H9 (cell line): ENCODE measurements around the gene ATF7. TPM values are rescaled to one million over a fixed set of nuclear protein-coding genes. Genes with fewer than 3 reads are reported as not detected.

ENCODE experiments used
- DNase-seq: peaks from one replicate; pipeline ENCODE4 v3.0.0-alpha.2; 2017
- H2AFZ ChIP-seq: one replicate; pipeline ENCODE4 v1.6.1; 2013; ENCODE audit warnings: mild to moderate bottlenecking, low read length, control low read depth, moderate library complexity
- H2AK5ac ChIP-seq: 2 replicates; pipeline ENCODE4 v1.6.1; 2013; ENCODE audit warnings: low read length, control low read depth, mixed read lengths; ENCODE audit not compliant: insufficient read length
- H2BK120ac ChIP-seq: one replicate; pipeline ENCODE4 v1.6.1; 2013; ENCODE audit warnings: low read depth, mild to moderate bottlenecking, low read length, control low read depth, inconsistent platforms; ENCODE audit not compliant: poor library complexity, severe bottlenecking
- H2BK12ac ChIP-seq: 2 replicates; pipeline ENCODE4 v1.6.1; 2013; ENCODE audit warnings: low read length, control low read depth, mixed read lengths, low read depth; ENCODE audit not compliant: insufficient read length
- H2BK15ac ChIP-seq: 2 replicates; pipeline ENCODE4 v1.6.1; 2013; ENCODE audit warnings: low read depth, low read length, control low read depth
- H2BK20ac ChIP-seq: one replicate; pipeline ENCODE4 v1.6.1; 2013; ENCODE audit warnings: low read depth, mild to moderate bottlenecking, low read length, control low read depth, inconsistent platforms; ENCODE audit not compliant: poor library complexity, severe bottlenecking
- H2BK5ac ChIP-seq: 2 replicates; pipeline ENCODE4 v1.6.1; 2013; ENCODE audit warnings: low read length, control low read depth, mixed read lengths; ENCODE audit not compliant: insufficient read length
- H3K14ac ChIP-seq: 2 replicates; pipeline ENCODE4 v1.6.1; 2013; ENCODE audit warnings: low read length, control low read depth; ENCODE audit not compliant: insufficient read depth
- H3K18ac ChIP-seq: 2 replicates; pipeline ENCODE4 v1.6.1; 2013; ENCODE audit warnings: low read depth, mild to moderate bottlenecking, mixed read lengths, low read length, control low read depth; ENCODE audit not compliant: insufficient read length
- H3K23ac ChIP-seq: 2 replicates; pipeline ENCODE4 v1.6.1; 2013; ENCODE audit warnings: low read length, control low read depth, mixed read lengths, low read depth; ENCODE audit not compliant: insufficient read length
- H3K23me2 ChIP-seq: 2 replicates; pipeline ENCODE4 v1.6.1; 2013; ENCODE audit warnings: low read depth, mild to moderate bottlenecking, mixed read lengths, low read length, control low read depth; ENCODE audit not compliant: insufficient read length, poor library complexity, severe bottlenecking
- H3K27ac ChIP-seq: 2 replicates; pipeline ENCODE4 v1.5.1; 2013; ENCODE audit warnings: low read length, control low read depth, mixed read lengths, low read depth; ENCODE audit not compliant: insufficient read length
- H3K27me3 ChIP-seq: 2 replicates; pipeline ENCODE4 v1.6.1; 2013; ENCODE audit warnings: low read length, control low read depth, inconsistent platforms; ENCODE audit not compliant: insufficient read depth
- H3K4ac ChIP-seq: 2 replicates; pipeline ENCODE4 v1.6.1; 2013; ENCODE audit warnings: low read depth, mild to moderate bottlenecking, control low read depth, inconsistent platforms, low read length, moderate library complexity
- H3K4me1 ChIP-seq: 2 replicates; pipeline ENCODE4 v1.6.1; 2013; ENCODE audit warnings: low read length, control low read depth, inconsistent platforms; ENCODE audit not compliant: insufficient read depth
- H3K4me2 ChIP-seq: 2 replicates; pipeline ENCODE4 v1.6.1; 2013; ENCODE audit warnings: low read length, control low read depth, mixed read lengths; ENCODE audit not compliant: insufficient read length, insufficient read depth
- H3K56ac ChIP-seq: 2 replicates; pipeline ENCODE4 v1.6.1; 2013; ENCODE audit warnings: low read depth, mild to moderate bottlenecking, mixed read lengths, low read length, control low read depth; ENCODE audit not compliant: insufficient read length
- H3K79me1 ChIP-seq: 2 replicates; pipeline ENCODE4 v1.6.1; 2013; ENCODE audit warnings: low read depth, mild to moderate bottlenecking, moderate library complexity, low read length, control low read depth, inconsistent platforms; ENCODE audit not compliant: insufficient read depth, poor library complexity, severe bottlenecking
- H3K79me2 ChIP-seq: 2 replicates; pipeline ENCODE4 v1.6.1; 2013; ENCODE audit warnings: low read length, control low read depth, inconsistent platforms; ENCODE audit not compliant: insufficient read depth
- H3K9ac ChIP-seq: 2 replicates; pipeline ENCODE4 v1.6.1; 2013; ENCODE audit warnings: low read length, control low read depth, mixed read lengths; ENCODE audit not compliant: insufficient read length; ENCODE audit errors: extremely low read depth
- H3K9me3 ChIP-seq: one replicate; pipeline ENCODE4 v1.6.1; 2013; ENCODE audit warnings: low read depth, low read length, inconsistent platforms; ENCODE audit not compliant: control insufficient read depth
- H3T11ph ChIP-seq: one replicate; pipeline ENCODE4 v1.6.1; 2013; ENCODE audit warnings: mild to moderate bottlenecking, low read length, control low read depth, inconsistent platforms
- H4K20me1 ChIP-seq: one replicate; pipeline ENCODE4 v1.6.1; 2013; ENCODE audit not compliant: control insufficient read depth, insufficient read length, insufficient read depth
- H4K5ac ChIP-seq: 2 replicates; pipeline ENCODE4 v1.6.1; 2013; ENCODE audit warnings: low read depth, mild to moderate bottlenecking, mixed read lengths, low read length, control low read depth; ENCODE audit not compliant: insufficient read length
- H4K8ac ChIP-seq: replicated peaks from 2 replicates; pipeline ENCODE4 v1.6.1; 2013; ENCODE audit warnings: low read length, control low read depth, mixed read lengths, low read depth; ENCODE audit not compliant: insufficient read length
- H4K91ac ChIP-seq: 2 replicates; pipeline ENCODE4 v1.6.1; 2013; ENCODE audit warnings: low read depth, mild to moderate bottlenecking, moderate library complexity, mixed read lengths, low read length, control low read depth; ENCODE audit not compliant: insufficient read length
- H3K27ac Mint-ChIP-seq, 3 experiments: 2 replicates in 2 of 3; 3 replicates in 1 of 3; pipeline ENCODE4 v1.8.0; 2020 to 2021; ENCODE audit warnings: mixed read lengths in 3 of 3, mild to moderate bottlenecking in 1 of 3, moderate library complexity in 1 of 3
- H3K27me3 Mint-ChIP-seq: 2 replicates; pipeline ENCODE4 v1.8.0; 2021; ENCODE audit warnings: low read depth, mild to moderate bottlenecking, moderate library complexity, mixed read lengths
- H3K36me3 Mint-ChIP-seq, 3 experiments: 2 replicates in 2 of 3; 3 replicates in 1 of 3; pipeline ENCODE4 v1.8.0; 2020 to 2021; ENCODE audit warnings: low read depth in 3 of 3, mixed read lengths in 3 of 3; ENCODE audit not compliant: insufficient read depth in 1 of 3
- H3K4me1 Mint-ChIP-seq, 2 experiments: 2 replicates each; pipeline ENCODE4 v1.8.0; 2020; ENCODE audit warnings: mixed read lengths in 2 of 2
- H3K4me3 Mint-ChIP-seq, 2 experiments: 2 replicates in 1 of 2; 3 replicates in 1 of 2; pipeline ENCODE4 v1.8.0; 2020 to 2021; ENCODE audit warnings: mild to moderate bottlenecking in 2 of 2, mixed read lengths in 2 of 2, moderate library complexity in 1 of 2
- H3K9me3 Mint-ChIP-seq, 2 experiments: 2 replicates in 1 of 2; 3 replicates in 1 of 2; pipeline ENCODE4 v1.8.0; 2020; ENCODE audit warnings: mild to moderate bottlenecking in 2 of 2, mixed read lengths in 2 of 2, moderate library complexity in 1 of 2
- WGBS: extraction: QIAGEN DNeasy Blood & Tissue Kit; methylation state at CpG from one replicate; pipeline ENCODE4 v1.1.7; 2013; ENCODE audit warnings: missing lambda C conversion rate, low lambda C conversion rate, mixed read lengths; ENCODE audit not compliant: insufficient read length; ENCODE audit errors: extremely low coverage; 5-methylcytosine and 5-hydroxymethylcytosine counted together
- total RNA-seq: library from RNA; stranded (reverse); gene quantifications from 2 replicates; pipeline ENCODE4 v1.2.1, GENCODE V29; 2021
- TF ChIP-seq, protein P1 (sequence below): fragments of 200-600 bp; sonication (generic); conservative IDR thresholded peaks from 3 replicates; pipeline ENCODE4 v1.8.0; 2021; ENCODE audit warnings: antibody characterized with exemption, mild to moderate bottlenecking

Gene ATF7
- total RNA-seq, 1 experiment from 2014 or later, result 17.7 TPM

DNA sequence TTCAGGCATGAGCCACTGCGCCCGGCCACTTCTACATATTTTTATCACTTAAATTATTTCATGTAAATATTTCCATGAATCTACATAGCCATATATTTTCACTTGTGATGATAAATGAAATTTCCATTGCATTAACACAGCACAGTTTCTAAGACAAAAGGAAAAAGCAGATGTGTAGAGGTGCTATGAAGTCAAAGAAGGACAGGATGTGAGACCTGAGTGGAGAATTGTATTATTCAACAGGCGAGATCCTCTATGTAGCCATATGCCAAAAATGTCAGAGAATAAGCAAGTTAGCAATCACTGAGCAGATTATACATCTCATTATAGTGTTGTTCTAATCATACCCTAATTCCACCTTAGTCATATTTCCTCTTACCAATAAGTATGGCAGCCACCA, 38.1 kb downstream of the ATF7 start:
- 0 out of 2 replicates have a peak, but pooled peaks cover 3% of the 10 kb centered on the region for H3K4me1 ChIP-seq
- H3K79me2 ChIP-seq, result no peaks in the 10 kb centered on the region
- H3K9me3 Mint-ChIP-seq, result peaks cover 6 to 7% of the 10 kb centered on the region in 2 experiments
- no peak overlapping the region for H2BK20ac ChIP-seq
- H3K27me3 Mint-ChIP-seq, result no peaks in the 10 kb centered on the region
- H2AFZ ChIP-seq, result no peak overlapping the region
- H2AK5ac ChIP-seq, result no peak overlapping the region
- no peaks in the 10 kb centered on the region for H3K9me3 ChIP-seq
- H3K27ac ChIP-seq, result no peak overlapping the region
- H4K5ac ChIP-seq, result no peak overlapping the region
- no peak overlapping the region for H3K9ac ChIP-seq
- H3K4me1 Mint-ChIP-seq, result peaks cover 11 to 13% of the 10 kb centered on the region in 2 experiments
- no peak overlapping the region for H3T11ph ChIP-seq
- H3K36me3 Mint-ChIP-seq, result peaks cover 4 to 12% (median 11%) of the 10 kb centered on the region in 3 experiments
- H3K27me3 ChIP-seq, result no peaks in the 10 kb centered on the region
- no peak overlapping the region for H3K56ac ChIP-seq
- no peaks in the 10 kb centered on the region for H3K23me2 ChIP-seq
- H3K27ac Mint-ChIP-seq, result no peak overlapping the region; a peak in 1 of 7 replicates
- H3K4ac ChIP-seq, result no peak overlapping the region
- no peak overlapping the region for H2BK5ac ChIP-seq
- no peak overlapping the region for H2BK12ac ChIP-seq
- TF ChIP-seq, protein P1, sequence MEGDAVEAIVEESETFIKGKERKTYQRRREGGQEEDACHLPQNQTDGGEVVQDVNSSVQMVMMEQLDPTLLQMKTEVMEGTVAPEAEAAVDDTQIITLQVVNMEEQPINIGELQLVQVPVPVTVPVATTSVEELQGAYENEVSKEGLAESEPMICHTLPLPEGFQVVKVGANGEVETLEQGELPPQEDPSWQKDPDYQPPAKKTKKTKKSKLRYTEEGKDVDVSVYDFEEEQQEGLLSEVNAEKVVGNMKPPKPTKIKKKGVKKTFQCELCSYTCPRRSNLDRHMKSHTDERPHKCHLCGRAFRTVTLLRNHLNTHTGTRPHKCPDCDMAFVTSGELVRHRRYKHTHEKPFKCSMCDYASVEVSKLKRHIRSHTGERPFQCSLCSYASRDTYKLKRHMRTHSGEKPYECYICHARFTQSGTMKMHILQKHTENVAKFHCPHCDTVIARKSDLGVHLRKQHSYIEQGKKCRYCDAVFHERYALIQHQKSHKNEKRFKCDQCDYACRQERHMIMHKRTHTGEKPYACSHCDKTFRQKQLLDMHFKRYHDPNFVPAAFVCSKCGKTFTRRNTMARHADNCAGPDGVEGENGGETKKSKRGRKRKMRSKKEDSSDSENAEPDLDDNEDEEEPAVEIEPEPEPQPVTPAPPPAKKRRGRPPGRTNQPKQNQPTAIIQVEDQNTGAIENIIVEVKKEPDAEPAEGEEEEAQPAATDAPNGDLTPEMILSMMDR, result no peak
- no CpG with 5 or more reads among the region's 3 CpGs for WGBS
- no peak overlapping the region for H3K4me3 Mint-ChIP-seq
- no peaks in the 10 kb centered on the region for H3K79me1 ChIP-seq
- no peak for DNase-seq
- H3K14ac ChIP-seq, result no peak overlapping the region
- H3K18ac ChIP-seq, result no peak overlapping the region
- no peak overlapping the region for H3K23ac ChIP-seq
- H4K91ac ChIP-seq, result no peak overlapping the region
- H2BK120ac ChIP-seq, result no peak overlapping the region
- H4K8ac ChIP-seq, result no peak overlapping the region
- no peaks in the 10 kb centered on the region for H4K20me1 ChIP-seq
- H2BK15ac ChIP-seq, result no peak overlapping the region
- no peak overlapping the region for H3K4me2 ChIP-seq
